Measurements from ENCODE around the gene KMT2A.

DNA sequence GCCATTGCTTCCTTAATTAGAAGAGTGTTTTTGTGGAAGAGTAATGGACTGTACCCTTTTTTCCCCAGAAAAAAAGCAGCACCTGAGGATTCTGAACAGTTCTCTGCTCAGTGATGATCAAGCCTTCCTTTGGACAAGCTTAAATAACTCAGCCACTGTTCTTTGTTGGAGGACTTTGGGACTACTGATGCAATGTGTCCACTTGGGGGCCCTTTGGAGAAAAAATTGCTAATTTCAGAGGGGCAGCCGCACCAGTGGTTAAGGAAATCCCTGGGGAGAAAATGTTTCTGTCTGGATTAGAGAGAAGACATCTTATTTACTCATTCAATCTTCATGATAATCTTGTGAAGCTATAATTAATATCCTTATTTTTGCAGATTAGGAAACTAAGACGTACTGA lies 5.3 kb upstream of the KMT2A start:
- TF ChIP-seq POLR2A (IDR thresholded peaks at IDR 0.05; ENCODE audit: low read length), result no peak
- no peak for TF ChIP-seq ZSCAN20 (CRISPR knock-in tag; IDR thresholded peaks at IDR 0.05)
- TF ChIP-seq NR3C1 (IDR thresholded peaks at IDR 0.05), result no peak
- TF ChIP-seq CBX2 (IDR thresholded peaks at IDR 0.05; ENCODE audit: borderline replicate concordance, low read depth), result no peak
- TF ChIP-seq RFX5 (IDR thresholded peaks at IDR 0.05), result no peak
- TF ChIP-seq, protein P1, sequence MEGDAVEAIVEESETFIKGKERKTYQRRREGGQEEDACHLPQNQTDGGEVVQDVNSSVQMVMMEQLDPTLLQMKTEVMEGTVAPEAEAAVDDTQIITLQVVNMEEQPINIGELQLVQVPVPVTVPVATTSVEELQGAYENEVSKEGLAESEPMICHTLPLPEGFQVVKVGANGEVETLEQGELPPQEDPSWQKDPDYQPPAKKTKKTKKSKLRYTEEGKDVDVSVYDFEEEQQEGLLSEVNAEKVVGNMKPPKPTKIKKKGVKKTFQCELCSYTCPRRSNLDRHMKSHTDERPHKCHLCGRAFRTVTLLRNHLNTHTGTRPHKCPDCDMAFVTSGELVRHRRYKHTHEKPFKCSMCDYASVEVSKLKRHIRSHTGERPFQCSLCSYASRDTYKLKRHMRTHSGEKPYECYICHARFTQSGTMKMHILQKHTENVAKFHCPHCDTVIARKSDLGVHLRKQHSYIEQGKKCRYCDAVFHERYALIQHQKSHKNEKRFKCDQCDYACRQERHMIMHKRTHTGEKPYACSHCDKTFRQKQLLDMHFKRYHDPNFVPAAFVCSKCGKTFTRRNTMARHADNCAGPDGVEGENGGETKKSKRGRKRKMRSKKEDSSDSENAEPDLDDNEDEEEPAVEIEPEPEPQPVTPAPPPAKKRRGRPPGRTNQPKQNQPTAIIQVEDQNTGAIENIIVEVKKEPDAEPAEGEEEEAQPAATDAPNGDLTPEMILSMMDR (IDR thresholded peaks at IDR 0.05), result no peak
